SK-N-MC (cell line): ENCODE data around the gene MAPT.

Experiments
- DNase-seq: peaks from one replicate; pipeline ENCODE4 v3.0.0-alpha.2; 2011; ENCODE audit warnings: low read depth, low spot score
- H3K27ac ChIP-seq: fragments of 200-600 bp; sonication (generic); 2 replicates; pipeline ENCODE4 v1.5.1; 2016; ENCODE audit warnings: mixed run types
- H3K36me3 ChIP-seq: fragments of 200-600 bp; sonication (generic); 2 replicates; pipeline ENCODE4 v1.6.1; 2017; ENCODE audit warnings: antibody characterized with exemption, low read length, mixed read lengths; ENCODE audit not compliant: insufficient read depth
- H3K4me3 ChIP-seq: fragments of 200-600 bp; sonication (generic); 2 replicates; pipeline ENCODE4 v1.5.1; 2016
- H3K9ac ChIP-seq: fragments of 200-600 bp; sonication (generic); 2 replicates; pipeline ENCODE4 v1.8.0; 2017; ENCODE audit warnings: mixed run types, mixed read lengths; ENCODE audit not compliant: insufficient read length
- H3K9me3 ChIP-seq: fragments of 200-600 bp; sonication (generic); 2 replicates; pipeline ENCODE4 v1.6.1; 2017; ENCODE audit warnings: low read depth, mild to moderate bottlenecking, antibody characterized with exemption, low read length, moderate library complexity, mixed read lengths
- EZH2 ChIP-seq: fragments of 200-600 bp; sonication (generic); IDR thresholded peaks from one replicate; pipeline ENCODE4 v1.6.1; 2017; ENCODE audit warnings: antibody characterized with exemption
- FOXP2 ChIP-seq: optimal IDR thresholded peaks from 2 replicates; pipeline ENCODE3; 2011; ENCODE audit warnings: mild to moderate bottlenecking, moderate library complexity; ENCODE audit not compliant: insufficient read depth; ENCODE audit errors: extremely low read length, control extremely low read depth
- POLR2AphosphoS5 ChIP-seq: IDR thresholded peaks from 2 replicates; pipeline ENCODE4 v1.6.1; 2012; ENCODE audit warnings: mild to moderate bottlenecking, low read depth, low read length, borderline replicate concordance

Gene MAPT

GRCh38 chr17:45904866-45905265, 10.5 kb downstream of the MAPT start:
- Histone ChIP-seq H3K9ac (peak overlapping the region; percentile 8), H3K27ac (peak overlapping the region; percentile 65), H3K36me3 (peaks cover 13% of the 10 kb centered on the region), H3K9me3 (no peaks in the 10 kb centered on the region), H3K4me3 (peak overlapping the region; percentile 29; the same call in 1 of the 2 replicates)
- TF ChIP-seq EZH2 (no peak), FOXP2 (no peak), POLR2AphosphoS5 (no peak)
- no peak for DNase-seq

- Histone ChIP-seq H3K9ac (peak overlapping the region; percentile 45), H3K9me3 (no peaks in the 10 kb centered on the region), H3K27ac (peak overlapping the region; percentile 65), H3K4me3 (peak overlapping the region; percentile 32), H3K36me3 (peaks cover 16% of the 10 kb centered on the region)
- TF ChIP-seq POLR2AphosphoS5 (no peak), EZH2 (no peak), FOXP2 (no peak)
- DNase-seq, result no peak
Observed at GRCh38 chr17:45905814-45906213, 11.5 kb downstream of the MAPT start.

- no peaks in the 10 kb centered on the region for H3K9me3 ChIP-seq
- TF ChIP-seq EZH2 (no peak), POLR2AphosphoS5 (no peak), FOXP2 (no peak)
- peak overlapping the region; percentile 45 for H3K9ac ChIP-seq
- peak overlapping the region; percentile 32 for H3K4me3 ChIP-seq
- DNase-seq, result no peak
- peak overlapping the region; percentile 65 for H3K27ac ChIP-seq
- peaks cover 20% of the 10 kb centered on the region for H3K36me3 ChIP-seq
Observed at GRCh38 chr17:45906237-45906636, 11.9 kb downstream of the MAPT start.

GRCh38 chr17:45906927-45907622, 12.7 kb downstream of the MAPT start:
- no peak for TF ChIP-seq POLR2AphosphoS5
- no peak for TF ChIP-seq EZH2
- TF ChIP-seq FOXP2, result no peak
- DNase-seq, result no peak
- H3K4me3 ChIP-seq, result no peak overlapping the region
- no peak overlapping the region for H3K9ac ChIP-seq
- H3K27ac ChIP-seq, result peak overlapping the region; percentile 65
- peaks cover 2% of the 10 kb centered on the region; the same call in 1 of the 2 replicates for H3K9me3 ChIP-seq
- H3K36me3 ChIP-seq, result peaks cover 28% of the 10 kb centered on the region

GRCh38 chr17:45907750-45908395, 13.5 kb downstream of the MAPT start:
- Histone ChIP-seq H3K27ac (peak overlapping the region; percentile 65), H3K9ac (no peak overlapping the region), H3K9me3 (peaks cover 9% of the 10 kb centered on the region; the same call in 1 of the 2 replicates), H3K36me3 (peaks cover 34% of the 10 kb centered on the region), H3K4me3 (no peak overlapping the region)
- no peak for TF ChIP-seq POLR2AphosphoS5
- no peak for TF ChIP-seq EZH2
- TF ChIP-seq FOXP2, result no peak
- no peak for DNase-seq

GRCh38 chr17:45908460-45908859, 14.1 kb downstream of the MAPT start:
- H3K9ac ChIP-seq, result no peak overlapping the region
- H3K4me3 ChIP-seq, result no peak overlapping the region
- H3K36me3 ChIP-seq, result peaks cover 36% of the 10 kb centered on the region
- peaks cover 9% of the 10 kb centered on the region; the same call in 1 of the 2 replicates for H3K9me3 ChIP-seq
- peak overlapping the region; percentile 65; the same call in 1 of the 2 replicates for H3K27ac ChIP-seq
- no peak for DNase-seq
- no peak for TF ChIP-seq EZH2
- no peak for TF ChIP-seq POLR2AphosphoS5
- TF ChIP-seq FOXP2, result no peak

GRCh38 chr17:45908935-45909334, 14.6 kb downstream of the MAPT start:
- H3K9ac ChIP-seq, result no peak overlapping the region
- peak overlapping the region; percentile 65; the same call in 1 of the 2 replicates for H3K27ac ChIP-seq
- H3K9me3 ChIP-seq, result peaks cover 9% of the 10 kb centered on the region; the same call in 1 of the 2 replicates
- H3K4me3 ChIP-seq, result no peak overlapping the region
- no peak for TF ChIP-seq POLR2AphosphoS5
- TF ChIP-seq FOXP2, result no peak
- no peak for TF ChIP-seq EZH2
- no peak for DNase-seq
- H3K36me3 ChIP-seq, result peaks cover 39% of the 10 kb centered on the region

- no peak overlapping the region for H3K9ac ChIP-seq
- 0 out of 2 replicates have a peak overlapping the region, but pooled peaks have one; percentile 19 for H3K27ac ChIP-seq
- no peak for TF ChIP-seq EZH2
- TF ChIP-seq FOXP2, result no peak
- no peak for TF ChIP-seq POLR2AphosphoS5
- no peak for DNase-seq
- peaks cover 45% of the 10 kb centered on the region for H3K36me3 ChIP-seq
- peaks cover 9% of the 10 kb centered on the region; the same call in 1 of the 2 replicates for H3K9me3 ChIP-seq
- H3K4me3 ChIP-seq, result no peak overlapping the region
Observed at GRCh38 chr17:45910667-45911066, 16.3 kb downstream of the MAPT start.
